HepG2 (cell line): Measurements from ENCODE around the gene ZNF714. TPM values are rescaled to one million over a fixed set of nuclear protein-coding genes. Genes with fewer than 3 reads are reported as not detected.

Experiments used
- ATAC-seq: fragments of 200-7000 bp; cut with Tn5 transposase; 3 replicates; pipeline ENCODE4 v1.9.1; 2020; ENCODE audit warnings: mild to moderate bottlenecking, moderate library complexity
- BruUV-seq: library from RNA; stranded (reverse); fragments of 400-500 nt; replicated peaks from 2 replicates; lab custom pipeline; 2021; lab: Mats Ljungman, UMichigan
- CTCF ChIA-PET: fragments of 300-600 bp; formaldehyde crosslinking; extraction: SDS; loops from one replicate; lab custom pipeline; 2021; ENCODE audit warnings: low total read pairs, inconsistent platforms, low intra/inter-chr PET ratio; lab: Yijun Ruan, JAX
- POLR2A ChIA-PET: fragments of 350-600 bp; sonication (Branson Sonifier 250); formaldehyde crosslinking; loops from one replicate; lab custom pipeline; 2020; ENCODE audit warnings: antibody characterized with exemption, inconsistent platforms; lab: Yijun Ruan, JAX
- DNase-seq: peaks from one replicate; pipeline ENCODE4 v3.0.0-alpha.2; 2015; ENCODE audit warnings: low spot score
- FAIRE-seq: peaks from 3 replicates; lab custom pipeline; 2011; peaks lifted over from hg19 to GRCh38; lab: Jason Lieb, UNC
- H2AFZ ChIP-seq: one replicate; pipeline ENCODE4 v1.6.1; 2011; ENCODE audit warnings: low read length, inconsistent platforms
- H3K27ac ChIP-seq: fragments of 300-600 bp; 3 replicates; pipeline ENCODE4 v1.8.0; 2011; ENCODE audit warnings: mixed run types, mild to moderate bottlenecking, mixed read lengths, low read length, inconsistent platforms; ENCODE audit not compliant: insufficient read depth; ENCODE audit errors: extremely low read length
- H3K27me3 ChIP-seq, 2 experiments: fragments of 200-600 bp in 1 of 2; 2 replicates in 1 of 2; 3 replicates in 1 of 2; pipeline versions ENCODE4 v1.6.0 to v1.8.0; 2011; ENCODE audit warnings: low read length in 2 of 2, mild to moderate bottlenecking in 2 of 2, moderate library complexity in 2 of 2, inconsistent platforms in 1 of 2; ENCODE audit not compliant: insufficient read depth in 2 of 2, control insufficient read depth in 1 of 2
- H3K36me3 ChIP-seq, 2 experiments: fragments of 200-600 bp in 1 of 2; replicated peaks in 1 of 2; 2 replicates in 1 of 2; 3 replicates in 1 of 2; pipeline versions ENCODE4 v1.5.1 to v1.8.0; 2011; ENCODE audit warnings: low read length in 2 of 2, inconsistent platforms in 1 of 2; ENCODE audit not compliant: insufficient read depth in 2 of 2, control insufficient read depth in 1 of 2
- H3K4me1 ChIP-seq: 2 replicates; pipeline ENCODE4 v1.5.1; 2012; ENCODE audit warnings: low read length, inconsistent platforms; ENCODE audit not compliant: insufficient read depth
- H3K4me2 ChIP-seq: 2 replicates; pipeline ENCODE4 v1.6.0; 2011; ENCODE audit warnings: low read depth, low read length, inconsistent platforms
- H3K4me3 ChIP-seq, 3 experiments: fragments of 200-600 bp in 1 of 3; sonication (generic), shearing (Covaris generic) in 1 of 3; replicated peaks in 1 of 3; 2 replicates each; pipeline ENCODE4 v1.5.1; 2011 to 2016; ENCODE audit warnings: low read length in 3 of 3, inconsistent platforms in 2 of 3, low read depth in 2 of 3, mild to moderate bottlenecking in 2 of 3, control low read depth in 1 of 3, mixed read lengths in 1 of 3; ENCODE audit not compliant: insufficient read depth in 1 of 3
- H3K79me2 ChIP-seq: one replicate; pipeline ENCODE4 v1.6.1; 2011; ENCODE audit warnings: low read length, inconsistent platforms; ENCODE audit not compliant: insufficient read depth
- H3K9ac ChIP-seq: 2 replicates; pipeline ENCODE4 v1.6.0; 2011; ENCODE audit warnings: mild to moderate bottlenecking, low read depth, low read length, inconsistent platforms; ENCODE audit not compliant: insufficient read depth
- H3K9me3 ChIP-seq: 2 replicates; pipeline ENCODE4 v1.5.1; 2012; ENCODE audit warnings: mild to moderate bottlenecking, low read length
- H4K20me1 ChIP-seq: 2 replicates; pipeline ENCODE4 v1.6.0; 2011; ENCODE audit warnings: inconsistent platforms, mild to moderate bottlenecking, low read length, moderate library complexity; ENCODE audit not compliant: insufficient read depth
- FOXA1 ChIP-seq, 2 experiments: fragments of 450-650 bp in 1 of 2; sonication (generic) in 1 of 2; formaldehyde crosslinking in 1 of 2; IDR thresholded peaks; 2 replicates each; pipeline versions ENCODE4 v1.4.0 to v1.6.1; 2016 to 2020; ENCODE audit warnings: missing genetic modification reagents in 1 of 2
- HOMEZ ChIP-seq: IDR thresholded peaks from 2 replicates; pipeline ENCODE4 v1.6.1; 2016; ENCODE audit warnings: low read depth
- JDP2 ChIP-seq: sonication (generic); formaldehyde crosslinking; IDR thresholded peaks from 2 replicates; pipeline ENCODE4 v1.8.1; 2022; ENCODE audit warnings: missing genetic modification reagents, borderline replicate concordance
- PLRG1 ChIP-seq: fragments of 450-650 bp; conservative IDR thresholded peaks from 2 replicates; pipeline ENCODE4 v1.6.1; 2016
- SMYD3 ChIP-seq: sonication (generic); formaldehyde crosslinking; IDR thresholded peaks from 2 replicates; pipeline ENCODE4 v1.8.1; 2023; ENCODE audit warnings: mild to moderate bottlenecking, missing genetic modification reagents
- SNRNP70 ChIP-seq: fragments of 200-400 bp; formaldehyde crosslinking; IDR thresholded peaks from 2 replicates; pipeline ENCODE4 v1.6.1; 2017; ENCODE audit warnings: mild to moderate bottlenecking, low read depth, low read length, moderate library complexity
- TEAD3 ChIP-seq: optimal IDR thresholded peaks from 2 replicates; pipeline ENCODE3; 2016; ENCODE audit warnings: borderline replicate concordance
- ZBTB2 ChIP-seq: sonication (generic); formaldehyde crosslinking; IDR thresholded peaks from 2 replicates; pipeline ENCODE4 v1.8.0; 2022; ENCODE audit warnings: low read depth, missing genetic modification reagents
- ZNF501 ChIP-seq: sonication (generic); formaldehyde crosslinking; IDR thresholded peaks from 2 replicates; pipeline ENCODE4 v1.5.1; 2020; ENCODE audit warnings: mild to moderate bottlenecking, moderate library complexity, missing genetic modification reagents
- ZNF674 ChIP-seq: sonication (generic); formaldehyde crosslinking; IDR thresholded peaks from 2 replicates; pipeline ENCODE4 v1.5.0; 2020; ENCODE audit warnings: low read depth, mild to moderate bottlenecking, missing genetic modification reagents
- ZSCAN29 ChIP-seq: sonication (generic); formaldehyde crosslinking; conservative IDR thresholded peaks from 2 replicates; pipeline ENCODE4 v1.4.0; 2020; ENCODE audit warnings: mild to moderate bottlenecking, missing genetic modification reagents
- WGBS: methylation state at CpG from one replicate; pipeline ENCODE4 v1.1.6; 2017; ENCODE audit warnings: low lambda C conversion rate; 5-methylcytosine and 5-hydroxymethylcytosine counted together
- in situ Hi-C: cut with HindIII; loops from 2 replicates; pipeline ENCODE4 v1.10.0; 2017; ENCODE audit warnings: low pct_unique_long_range_greater_than_20kb; ENCODE audit not compliant: extremely low pct_ligation_motif_present
- intact Hi-C: fragments of 100-400 bp; cut with micrococcal nuclease; formaldehyde crosslinking; loops from one replicate; pipeline ENCODE4 v1.10.0; 2022; ENCODE audit not compliant: unreplicated experiment
- polyA plus RNA-seq, 8 experiments: library from polyadenylated mRNA; depleted of rRNA in 3 of 8; stranded (reverse) in 7 of 8; unstranded in 1 of 8; fragments of >200 nt; fragmentation: Illumina TruSeq in 4 of 8; extraction: Trizol in 4 of 8; gene quantifications; 2 replicates each; pipeline versions ENCODE4 v1.2.1 to v1.2.3, GENCODE V29; 2011 to 2016; ENCODE audit warnings: low read depth in 4 of 8, missing spikeins in 1 of 8, mixed read lengths in 1 of 8; ENCODE audit not compliant: insufficient read depth in 1 of 8
- total RNA-seq, 5 experiments: library from RNA; depleted of rRNA; stranded (reverse); fragments of >200 nt; fragmentation: Illumina TruSeq; extraction: Trizol; gene quantifications; 2 replicates each; pipeline ENCODE4 v1.2.3, GENCODE V29; 2016; ENCODE audit warnings: low read depth in 1 of 5

Gene ZNF714
- total and polyA plus RNA-seq, 2 of the 13 experiments (the other 11 are each of a cell fraction or from before 2014, with no cell fraction given) = 6.7 to 27.8 TPM

GRCh38 chr19:21087871-21088270 is 5.9 kb downstream of the ZNF714 start (continued):
- TF ChIP-seq ZBTB2 (CRISPR knock-in tag) = no peak

GRCh38 chr19:21092109-21092508 is 10.1 kb downstream of the ZNF714 start:
- Histone ChIP-seq H3K27ac (peak overlapping the region; percentile 19), H3K4me2 (no peak overlapping the region), H4K20me1 (no peaks in the 10 kb centered on the region), H3K9me3 (no peaks in the 10 kb centered on the region), H3K79me2 (no peaks in the 10 kb centered on the region), H2AFZ (no peak overlapping the region), H3K4me3 (no peak overlapping the region), H3K9ac (no peak overlapping the region), H3K36me3 (peaks cover 0 to 4% of the 10 kb centered on the region in 2 experiments; a peak in 1 of 5 replicates)
- in situ Hi-C loops = no loop called here
- DNase-seq (peak; percentile 33), FAIRE-seq (peak; percentile 37), ATAC-seq (no peak)
- BruUV-seq = no TSS peak
- CTCF ChIA-PET = no interaction called here
- TF ChIP-seq TEAD3 (peak; percentile 27), SMYD3 (CRISPR knock-in tag) (no peak), FOXA1 (IDR thresholded peaks at IDR 0.05) (no peak), FOXA1 (CRISPR knock-in tag; IDR thresholded peaks at IDR 0.05) (0 out of 2 replicates have a peak, but pooled peaks have one; percentile 12)
- TF ChIP-seq, all 625 proteins: peak for 2
- H3K27me3 ChIP-seq = no peaks in the 10 kb centered on the region
- POLR2A ChIA-PET = no interaction called here
- intact Hi-C loops = no loop called here
- peaks cover 9% of the 10 kb centered on the region for H3K4me1 ChIP-seq

- no TSS peak for BruUV-seq
- H3K79me2 ChIP-seq = no peaks in the 10 kb centered on the region
- H3K27ac ChIP-seq = no peak overlapping the region
- H3K4me3 ChIP-seq = no peak overlapping the region
- no peaks in the 10 kb centered on the region for H3K27me3 ChIP-seq
- WGBS = 93% methylated on average over 1 of the region's 1 CpG
- in situ Hi-C loops = no loop called here
- no peak overlapping the region for H3K9ac ChIP-seq
- no peaks in the 10 kb centered on the region for H3K9me3 ChIP-seq
- intact Hi-C loops = no loop called here
- peaks cover 9% of the 10 kb centered on the region for H3K4me1 ChIP-seq
- H4K20me1 ChIP-seq = no peaks in the 10 kb centered on the region
- ChIA-PET POLR2A (no interaction called here), CTCF (no interaction called here)
- DNase-seq (no peak), ATAC-seq (no peak), FAIRE-seq (no peak)
- no peak overlapping the region for H2AFZ ChIP-seq
- 0 out of 5 replicates have a peak, but pooled peaks cover 0 to 7% of the 10 kb centered on the region in 2 experiments for H3K36me3 ChIP-seq
- H3K4me2 ChIP-seq = no peak overlapping the region
- TF ChIP-seq ZSCAN29 = no peak
- no peak for TF ChIP-seq ZNF501 (CRISPR knock-in tag)
- TF ChIP-seq PLRG1 = no peak
- no peak for TF ChIP-seq HOMEZ (CRISPR knock-in tag)
- no peak for TF ChIP-seq ZNF674
- no peak for TF ChIP-seq JDP2 (CRISPR knock-in tag)
- TF ChIP-seq SNRNP70 = no peak
Measured at GRCh38 chr19:21094347-21095025, 12.5 kb downstream of the ZNF714 start.
